ENCODE measurements around the gene RNF214.

GRCh38 chr11:117316197-117316961, 83.9 kb downstream of the RNF214 start, which contains the start of gene BACE1:
- TF ChIP-seq POLR2A (IDR thresholded peaks at IDR 0.05; ENCODE audit: low read depth), result no peak
- TF ChIP-seq, protein P1, sequence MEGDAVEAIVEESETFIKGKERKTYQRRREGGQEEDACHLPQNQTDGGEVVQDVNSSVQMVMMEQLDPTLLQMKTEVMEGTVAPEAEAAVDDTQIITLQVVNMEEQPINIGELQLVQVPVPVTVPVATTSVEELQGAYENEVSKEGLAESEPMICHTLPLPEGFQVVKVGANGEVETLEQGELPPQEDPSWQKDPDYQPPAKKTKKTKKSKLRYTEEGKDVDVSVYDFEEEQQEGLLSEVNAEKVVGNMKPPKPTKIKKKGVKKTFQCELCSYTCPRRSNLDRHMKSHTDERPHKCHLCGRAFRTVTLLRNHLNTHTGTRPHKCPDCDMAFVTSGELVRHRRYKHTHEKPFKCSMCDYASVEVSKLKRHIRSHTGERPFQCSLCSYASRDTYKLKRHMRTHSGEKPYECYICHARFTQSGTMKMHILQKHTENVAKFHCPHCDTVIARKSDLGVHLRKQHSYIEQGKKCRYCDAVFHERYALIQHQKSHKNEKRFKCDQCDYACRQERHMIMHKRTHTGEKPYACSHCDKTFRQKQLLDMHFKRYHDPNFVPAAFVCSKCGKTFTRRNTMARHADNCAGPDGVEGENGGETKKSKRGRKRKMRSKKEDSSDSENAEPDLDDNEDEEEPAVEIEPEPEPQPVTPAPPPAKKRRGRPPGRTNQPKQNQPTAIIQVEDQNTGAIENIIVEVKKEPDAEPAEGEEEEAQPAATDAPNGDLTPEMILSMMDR (IDR thresholded peaks at IDR 0.05), result peak; percentile 42 to 52 (median 50)
